ENCODE results near the gene KCTD13. TPM values are rescaled to one million over a fixed set of nuclear protein-coding genes. Genes with fewer than 3 reads are reported as not detected.
"Not testable (repeated sequence)": the region's sequence is repeated elsewhere in the genome, so short reads cannot be mapped to it uniquely, and the experiment has no call there.

KCTD13 gene
- total RNA-seq, 1 donor from 2014 or later: 18.3 TPM

DNA sequence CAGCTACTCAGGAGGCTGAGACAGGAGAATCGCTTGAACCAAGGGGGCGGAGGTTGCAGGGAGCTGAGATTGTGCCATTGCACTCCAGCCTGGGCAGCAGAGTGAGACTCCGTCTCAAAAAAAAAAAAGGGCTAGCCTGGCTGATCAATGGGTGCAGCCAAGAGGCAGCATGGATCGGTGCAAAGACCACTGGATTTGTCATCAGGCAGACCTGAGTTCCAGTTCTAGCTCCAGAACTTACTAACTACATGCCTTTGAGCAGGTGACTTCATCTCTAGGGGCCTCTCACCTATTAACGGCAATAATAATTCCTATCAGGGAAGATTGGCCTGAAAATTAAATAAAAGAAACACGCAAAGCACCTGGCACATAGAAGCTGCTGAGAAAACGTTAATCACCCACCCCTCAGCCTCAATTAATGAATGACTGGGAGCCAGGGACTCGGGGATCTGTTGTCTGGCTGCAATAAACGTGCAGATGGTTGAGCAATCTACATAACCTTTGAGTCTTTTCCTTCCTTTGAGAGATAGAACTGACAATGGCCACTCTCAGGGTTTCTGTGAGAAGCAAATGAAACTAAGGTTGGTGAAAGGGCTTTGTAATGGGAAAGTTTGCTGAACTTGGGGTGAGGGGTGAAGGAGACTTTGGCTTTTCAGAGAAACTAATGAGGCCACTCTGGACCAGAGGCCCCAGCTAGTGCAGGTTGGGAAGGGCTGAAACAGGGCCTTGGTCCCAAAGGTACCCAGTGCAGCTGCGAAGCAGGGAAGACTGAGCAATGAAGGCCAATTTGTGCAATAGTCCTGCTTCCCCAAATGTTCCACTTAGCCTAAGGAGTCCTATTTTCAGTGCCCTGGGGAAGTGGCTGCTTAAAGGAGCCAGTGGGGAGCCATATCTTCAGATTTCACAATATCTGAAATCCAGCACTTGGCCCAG, 34.2 kb downstream of the KCTD13 start:
- DNase-seq (ENCODE audit: low spot score in 2 of 2) (no peak), FAIRE-seq (no peak)

DNA sequence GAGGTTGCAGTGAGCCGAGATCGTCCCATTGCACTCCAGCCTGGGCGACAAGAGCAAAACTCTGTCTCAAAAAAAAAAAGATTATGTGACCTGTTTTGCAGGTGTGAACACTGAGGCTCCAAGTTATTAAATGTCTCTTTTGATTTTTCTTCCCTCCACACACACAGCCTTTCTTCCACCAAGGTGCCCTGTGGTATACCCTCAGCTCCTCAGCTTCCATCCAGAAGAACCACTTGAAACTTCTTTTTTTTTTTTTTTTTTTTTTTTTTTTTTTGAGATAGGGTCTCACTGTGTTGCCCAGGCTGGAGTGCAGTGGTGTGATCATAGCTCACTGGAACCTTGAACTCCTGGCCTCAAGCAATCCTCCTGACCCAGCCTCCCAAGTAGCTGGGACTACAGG, 36.7 kb downstream of the KCTD13 start:
- not testable (repeated sequence) for DNase-seq (ENCODE audit: low spot score in 2 of 2); FAIRE-seq

DNA sequence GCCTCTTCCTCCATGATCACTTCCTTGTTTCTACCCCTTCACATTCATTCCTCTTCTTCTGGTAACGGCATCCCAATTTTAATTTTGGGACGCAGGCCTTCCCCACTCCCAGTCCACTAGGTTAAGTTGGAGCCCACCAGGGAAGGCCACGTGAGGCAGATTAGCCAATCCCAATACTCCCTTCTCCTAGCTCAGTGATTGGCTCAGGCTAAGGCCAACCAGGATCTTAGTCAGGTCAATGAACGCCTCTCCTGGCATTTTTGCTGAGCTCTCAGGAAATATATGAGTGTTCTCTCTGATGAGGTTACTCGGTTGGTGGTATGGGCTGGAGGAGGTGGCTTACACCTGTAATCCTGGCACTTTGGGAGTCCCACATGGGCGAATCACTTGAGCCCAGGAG, 42.0 kb downstream of the KCTD13 start:
- no peak for FAIRE-seq
- DNase-seq (ENCODE audit: low spot score in 2 of 2): no peak

DNA sequence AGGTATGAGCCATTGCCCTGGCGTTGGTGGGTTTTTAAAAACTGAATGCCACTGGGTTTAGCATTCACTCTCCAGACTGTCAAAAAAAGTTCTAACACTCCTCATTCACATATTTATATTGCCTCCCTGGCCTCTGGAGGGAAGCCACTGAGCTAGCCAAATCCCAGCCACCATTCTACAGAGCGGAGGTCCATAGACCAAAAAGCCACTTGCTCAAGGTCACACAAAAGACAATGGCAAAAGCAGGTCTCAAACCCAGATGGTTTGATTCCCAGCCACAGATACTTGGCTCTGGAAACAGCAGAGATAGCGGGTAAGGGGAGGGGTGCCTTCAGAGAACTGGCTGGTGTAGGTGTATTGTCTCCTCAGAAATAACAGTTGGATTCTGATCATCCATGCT, 45.0 kb downstream of the KCTD13 start:
- DNase-seq (ENCODE audit: low spot score in 2 of 2) (no peak), FAIRE-seq (no peak)

DNA sequence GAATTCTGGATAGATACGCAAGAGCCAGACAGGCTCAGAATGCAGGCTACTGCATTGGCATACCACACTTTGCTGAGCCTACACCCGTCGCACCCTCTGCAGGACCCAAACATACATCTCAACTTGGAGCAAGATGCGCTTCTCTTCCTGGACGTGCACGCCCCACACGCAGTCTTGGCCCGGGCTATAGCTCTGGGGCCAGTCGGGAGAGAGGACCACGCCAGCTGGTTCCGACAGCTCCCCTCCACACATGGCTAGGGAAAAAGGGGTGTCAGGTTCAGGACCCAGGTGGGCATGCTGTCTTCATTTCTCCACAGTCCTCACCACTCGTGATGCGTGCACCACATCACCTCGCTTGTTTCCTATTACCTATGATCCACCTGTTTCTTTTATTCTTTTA, 47.9 kb downstream of the KCTD13 start:
- no peak for DNase-seq (ENCODE audit: low spot score in 2 of 2)
- FAIRE-seq: no peak

DNA sequence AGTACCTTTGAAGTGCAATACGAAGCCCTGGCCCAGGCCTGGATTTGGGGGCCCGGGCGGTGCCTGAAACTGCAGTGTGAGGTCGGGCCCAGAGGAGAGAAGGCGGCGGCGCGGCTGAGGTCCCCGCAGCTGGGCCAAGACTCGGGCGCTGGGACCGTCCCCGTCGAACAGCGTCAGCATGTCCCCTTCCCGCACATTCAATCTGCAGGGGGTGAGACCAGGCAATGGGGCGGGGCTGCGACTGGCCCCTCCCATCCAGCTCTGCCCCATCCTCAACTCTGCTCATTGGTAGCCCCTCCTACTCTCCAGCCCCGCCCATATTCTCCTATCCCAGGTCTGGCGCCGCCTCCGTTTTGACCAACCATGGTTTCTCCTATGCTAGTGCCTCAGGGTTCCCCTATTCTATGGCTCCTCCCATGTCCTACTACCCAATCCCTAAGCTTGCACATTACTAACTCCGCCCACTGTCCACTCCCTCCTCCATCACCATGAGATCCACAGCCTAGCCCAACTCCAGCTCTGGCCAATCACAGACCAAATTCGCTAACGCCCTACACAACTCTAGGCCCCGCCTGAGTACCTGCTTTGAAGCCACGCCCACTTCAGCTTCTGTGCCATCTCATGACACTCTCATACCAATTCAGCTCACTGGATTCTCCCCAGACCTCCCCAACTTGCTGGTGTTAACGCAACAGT, 48.6 kb downstream of the KCTD13 start:
- DNase-seq (ENCODE audit: low spot score in 2 of 2) (peak in 1 of 2 donors; percentile 57), FAIRE-seq (no peak)

DNA sequence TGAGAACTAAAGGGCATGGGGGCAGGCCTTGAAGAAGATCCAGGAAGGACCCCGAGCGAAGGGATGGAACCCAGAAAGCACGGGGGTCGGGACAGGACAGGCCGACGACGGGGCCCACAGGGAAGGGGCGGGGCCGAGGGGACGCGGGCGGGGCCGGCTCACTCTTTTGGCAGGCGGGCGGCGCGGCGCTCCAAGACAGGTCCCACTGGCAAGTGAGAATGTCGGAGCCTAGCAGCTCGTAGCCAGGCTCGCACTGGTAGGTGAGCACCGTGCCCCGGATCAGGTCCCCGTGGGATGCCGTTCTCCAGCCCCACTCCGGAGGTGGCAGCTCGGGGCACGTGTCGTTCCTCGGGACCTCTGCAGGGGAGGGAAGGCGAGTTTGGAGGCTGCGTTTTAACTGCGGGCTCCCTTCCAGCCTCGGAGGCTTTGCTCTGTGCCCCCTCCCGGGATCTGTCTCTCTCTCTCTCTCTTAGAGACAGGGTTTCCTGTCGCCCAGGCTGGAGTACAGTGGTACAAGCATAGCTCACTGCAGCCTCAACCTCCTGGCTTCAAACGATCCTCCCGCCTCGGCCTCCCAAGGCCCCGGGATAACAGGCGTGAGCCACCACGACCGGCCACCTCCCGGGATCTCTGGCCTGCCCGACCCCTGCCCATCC, 49.3 kb downstream of the KCTD13 start:
- FAIRE-seq (no peak), DNase-seq (ENCODE audit: low spot score in 2 of 2) (no peak)

DNA sequence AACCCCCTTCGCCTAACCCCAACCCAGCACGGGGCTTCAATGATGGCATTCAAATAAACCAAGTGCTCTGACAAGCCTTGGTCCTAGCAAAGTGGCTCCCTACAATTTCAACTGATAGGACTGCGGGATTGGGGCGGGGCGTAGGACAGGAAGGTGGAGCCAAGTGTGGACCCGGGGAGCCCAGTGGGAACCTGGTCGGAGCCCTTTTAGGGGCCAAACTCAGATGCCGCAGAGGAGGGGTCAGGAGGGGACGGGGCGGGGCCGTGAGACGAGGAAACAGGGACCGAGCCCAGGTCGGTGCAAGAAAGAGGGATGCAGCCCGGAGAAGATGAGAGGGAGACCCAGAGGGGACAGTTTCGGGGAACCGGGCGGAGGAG, 49.8 kb downstream of the KCTD13 start:
- DNase-seq (ENCODE audit: low spot score in 2 of 2) (no peak), FAIRE-seq (no peak)

DNA sequence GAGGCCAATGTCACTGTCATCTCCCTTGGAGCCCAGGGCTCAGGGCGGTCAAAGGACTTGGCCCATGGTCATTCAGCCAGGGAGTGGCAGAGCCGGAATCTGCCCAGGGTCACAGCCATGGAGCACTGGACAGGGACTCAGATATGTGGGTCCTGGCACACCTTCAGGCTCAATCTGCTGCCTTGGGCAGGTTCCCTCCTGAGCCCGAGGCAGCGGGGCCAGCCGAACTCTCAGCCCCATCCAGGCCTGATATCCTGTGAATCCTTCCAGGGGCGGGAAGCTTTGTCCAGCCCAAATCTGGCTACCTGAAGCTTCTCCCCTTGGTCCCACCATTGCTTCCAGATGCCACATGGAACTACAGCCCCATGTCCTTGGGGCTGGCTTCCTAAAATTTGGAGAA, 50.8 kb downstream of the KCTD13 start:
- DNase-seq (ENCODE audit: low spot score in 2 of 2) (no peak), FAIRE-seq (no peak)

DNA sequence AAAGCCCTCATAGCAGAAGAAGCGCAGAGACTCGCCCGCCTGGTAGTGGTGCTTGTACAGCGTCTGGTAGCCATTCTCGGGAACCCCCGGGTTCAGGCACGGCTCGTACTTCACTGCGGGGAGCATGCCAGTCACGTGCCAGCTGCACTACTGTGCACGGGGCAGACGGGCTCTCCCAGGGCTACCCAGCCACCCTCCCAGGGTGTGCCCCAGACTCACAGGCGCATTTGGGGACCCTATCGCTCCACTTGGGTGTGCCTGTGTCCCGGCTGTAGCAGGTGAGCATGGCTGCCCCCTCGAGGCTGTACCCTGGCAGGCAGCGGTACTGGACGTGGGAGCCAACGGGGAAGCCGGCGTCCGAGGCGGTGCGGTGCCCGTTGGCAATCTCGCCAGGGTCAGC, 52.7 kb downstream of the KCTD13 start:
- FAIRE-seq (no peak), DNase-seq (ENCODE audit: low spot score in 2 of 2) (no peak)

DNA sequence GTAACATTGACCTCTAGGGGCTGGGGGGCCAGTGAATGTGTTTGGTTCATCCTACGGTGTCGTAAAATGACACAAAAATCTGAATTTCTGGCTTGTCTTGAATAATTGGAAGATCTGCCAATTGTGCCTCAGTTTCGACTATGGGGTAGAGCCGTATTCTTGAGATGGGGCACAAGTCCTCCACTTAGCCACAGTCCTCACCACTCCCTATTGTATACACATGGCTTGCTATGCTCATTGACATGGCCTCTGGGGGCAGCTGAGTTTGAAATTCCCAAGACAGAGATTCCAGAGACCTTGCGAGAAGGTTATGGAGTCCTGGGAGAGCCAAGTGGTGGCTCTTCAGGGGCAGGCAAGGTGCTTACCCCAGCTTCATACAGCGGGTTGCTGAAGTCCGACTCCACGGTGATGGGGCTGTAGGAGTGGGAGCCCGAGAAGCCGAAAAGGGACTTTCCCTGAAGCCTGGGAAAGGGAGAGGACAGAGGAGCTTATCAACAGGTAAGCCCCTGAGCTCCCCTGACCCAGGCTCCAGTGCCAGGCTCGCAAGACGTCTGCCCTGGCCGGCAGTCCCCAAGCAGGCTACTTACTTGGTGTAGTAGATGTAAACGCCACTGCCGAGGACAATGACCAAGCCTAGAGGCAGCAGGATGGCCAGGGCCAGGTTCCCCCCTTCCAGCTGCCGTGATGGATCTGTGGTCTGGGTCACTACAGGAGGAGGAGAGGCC, 54.0 kb downstream of the KCTD13 start:
- FAIRE-seq: no peak

DNA sequence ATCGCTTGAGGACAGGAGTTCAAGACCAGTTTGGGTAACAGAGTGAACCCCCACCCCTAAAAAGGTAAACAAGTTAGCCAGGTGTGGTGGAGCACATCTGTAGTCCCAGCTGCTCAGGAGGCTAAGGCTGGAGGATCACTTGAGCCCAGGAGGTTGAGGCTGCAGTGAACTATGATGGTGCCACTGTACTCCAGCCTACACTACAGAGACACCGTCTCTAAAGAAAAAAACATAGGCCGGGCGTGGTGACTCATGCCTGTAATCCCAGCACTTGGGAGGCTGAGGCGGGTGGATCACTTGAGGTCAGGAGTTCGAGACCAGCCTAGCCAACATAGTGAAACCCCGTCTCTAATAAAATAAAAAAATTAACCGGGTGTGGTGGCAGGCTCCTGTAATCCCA, 57.0 kb downstream of the KCTD13 start:
- FAIRE-seq; DNase-seq (ENCODE audit: low spot score in 2 of 2): not testable (repeated sequence)

More for the DNA sequence above, 54.0 kb downstream of the KCTD13 start:
- no peak for DNase-seq (ENCODE audit: low spot score in 2 of 2)

DNA sequence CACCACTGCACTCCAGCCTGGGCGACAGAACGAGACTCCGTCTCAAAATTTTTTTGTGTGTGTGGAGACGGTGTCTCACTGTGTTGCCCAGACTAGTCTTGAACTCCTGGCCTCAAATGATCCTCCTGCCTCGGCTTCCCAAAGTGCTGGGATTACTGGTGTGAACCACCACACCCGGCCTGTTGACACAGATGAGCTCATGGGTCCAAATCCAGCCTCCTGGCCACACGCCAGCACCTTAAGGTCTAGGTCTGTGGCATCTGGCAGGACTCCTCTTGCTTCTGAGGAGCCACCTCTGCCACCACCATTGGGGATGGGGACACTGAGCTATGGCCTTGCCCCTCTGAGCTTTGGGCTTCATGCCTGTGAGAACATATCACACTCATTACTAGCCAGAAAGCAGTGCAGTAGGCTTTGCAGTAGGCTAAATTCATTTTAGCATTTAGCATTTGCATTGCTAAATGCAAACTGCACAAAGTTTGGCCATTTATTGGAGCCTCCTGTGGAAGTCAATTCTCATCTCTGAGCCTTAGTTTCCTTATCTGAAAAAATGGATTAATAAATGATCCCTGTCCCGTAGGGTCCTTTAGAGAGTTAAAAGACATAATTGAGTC, 57.5 kb downstream of the KCTD13 start:
- FAIRE-seq (no peak), DNase-seq (ENCODE audit: low spot score in 2 of 2) (no peak)

DNA sequence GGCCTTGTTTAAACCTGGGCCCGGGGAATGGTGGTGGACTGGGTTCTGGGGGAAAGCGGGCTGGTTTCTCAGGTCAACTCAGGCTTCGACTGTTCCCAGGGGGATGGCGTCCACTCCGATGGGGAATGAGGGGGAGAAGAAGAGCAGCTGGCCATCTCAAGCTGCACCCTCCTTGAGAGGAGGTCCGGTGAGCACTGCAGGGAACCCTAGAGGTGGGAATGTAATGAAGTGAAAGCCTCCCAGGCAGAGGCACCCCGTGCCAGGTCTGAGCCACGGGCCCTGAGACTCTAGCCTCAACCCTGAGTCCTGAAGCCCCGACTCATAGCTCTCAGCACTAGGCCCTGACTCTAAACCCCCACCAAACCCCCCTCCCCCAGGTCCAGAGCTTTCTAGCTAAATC, 61.8 kb downstream of the KCTD13 start:
- DNase-seq (ENCODE audit: low spot score in 2 of 2): no peak
- FAIRE-seq: no peak

DNA sequence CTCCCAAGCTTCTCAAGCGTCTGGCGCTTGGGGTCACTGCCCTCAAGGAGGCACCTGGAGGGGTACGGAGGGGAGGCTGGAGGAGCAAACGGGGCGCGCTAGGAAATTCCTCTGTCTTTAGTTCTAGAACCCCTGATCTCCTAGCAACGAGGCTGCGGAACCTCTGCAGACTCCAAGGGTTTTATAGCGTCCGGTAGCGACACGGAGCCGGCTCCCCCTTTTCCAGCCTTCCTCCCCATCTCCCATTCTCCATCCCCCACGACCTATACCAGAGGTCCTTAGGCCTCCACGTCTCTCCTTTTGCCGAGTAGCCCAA, 62.4 kb downstream of the KCTD13 start:
- no peak for FAIRE-seq
- DNase-seq (ENCODE audit: low spot score in 2 of 2): no peak

DNA sequence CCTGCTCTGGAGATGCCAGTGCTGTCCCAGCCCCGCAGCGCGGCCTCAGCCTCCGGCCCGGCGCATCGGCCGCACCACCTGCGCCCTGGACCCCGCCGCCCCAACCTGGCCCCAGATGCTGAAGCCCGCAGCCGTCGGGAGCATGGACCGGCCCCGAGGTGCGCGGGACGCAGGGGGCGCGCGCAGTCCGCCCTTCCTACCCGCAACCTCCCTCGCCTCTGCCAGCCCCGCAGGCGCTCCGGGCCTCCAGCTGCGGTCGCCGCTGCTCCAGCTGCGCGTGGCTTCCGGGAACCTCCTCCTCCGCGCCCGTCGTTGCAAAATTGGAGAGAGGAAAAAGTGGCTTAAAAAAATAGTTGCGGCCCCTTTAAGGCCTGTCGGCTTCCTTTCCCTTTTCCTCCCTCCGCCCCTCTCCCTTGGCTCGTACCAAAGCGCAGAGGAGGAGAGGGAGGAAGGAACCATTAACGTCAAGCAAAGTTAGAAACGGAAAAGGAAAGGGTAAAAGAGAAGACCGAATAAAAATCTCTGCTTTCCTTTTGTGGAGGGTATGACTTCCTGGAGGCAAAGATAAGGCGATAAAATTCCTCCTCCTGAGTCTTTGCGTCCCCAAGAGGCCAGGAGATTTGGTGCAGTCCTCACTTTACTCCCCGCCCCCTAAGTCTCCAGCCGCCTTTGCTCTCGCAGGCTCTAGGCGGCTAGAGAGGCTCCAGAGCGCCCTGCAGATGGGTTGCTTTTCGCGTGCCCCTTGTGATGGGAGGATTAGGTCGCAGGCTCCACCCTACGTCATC, 63.0 kb downstream of the KCTD13 start, which contains the start of gene CDIPT:
TSS of gene CDIPT (minus strand) at position 343 of the 785 bp plus-strand sequence. CDS start 369 bp downstream, outside the sequence.
- FAIRE-seq (no peak), DNase-seq (ENCODE audit: low spot score in 2 of 2) (peak; percentile 89 to 91)

DNA sequence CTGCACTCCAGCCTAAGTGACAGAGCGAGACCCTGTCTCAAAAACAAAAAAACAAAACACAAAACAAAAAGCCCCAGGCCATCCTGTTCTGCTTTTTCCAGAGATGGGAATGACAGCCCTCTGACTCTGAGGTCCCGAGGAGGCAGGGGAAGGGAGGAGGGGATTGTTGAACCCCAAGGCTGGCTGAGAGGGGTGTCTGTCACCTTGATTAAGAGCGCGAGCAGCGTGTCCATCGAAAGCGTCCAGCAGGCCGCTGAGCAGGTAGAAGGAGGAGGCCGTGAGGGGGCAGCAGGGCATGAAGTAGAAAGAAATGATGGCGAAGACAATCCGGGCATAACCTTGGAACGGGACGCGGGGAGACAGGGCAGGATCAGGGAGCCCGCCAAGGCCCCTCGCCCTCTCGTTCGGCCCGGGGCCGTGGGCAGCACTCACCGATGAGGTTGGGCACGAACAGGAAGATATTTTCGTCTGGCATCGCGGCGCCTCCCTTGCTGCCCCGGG, 63.6 kb downstream of the KCTD13 start:
- DNase-seq (ENCODE audit: low spot score in 2 of 2): no peak
- FAIRE-seq: no peak

DNA sequence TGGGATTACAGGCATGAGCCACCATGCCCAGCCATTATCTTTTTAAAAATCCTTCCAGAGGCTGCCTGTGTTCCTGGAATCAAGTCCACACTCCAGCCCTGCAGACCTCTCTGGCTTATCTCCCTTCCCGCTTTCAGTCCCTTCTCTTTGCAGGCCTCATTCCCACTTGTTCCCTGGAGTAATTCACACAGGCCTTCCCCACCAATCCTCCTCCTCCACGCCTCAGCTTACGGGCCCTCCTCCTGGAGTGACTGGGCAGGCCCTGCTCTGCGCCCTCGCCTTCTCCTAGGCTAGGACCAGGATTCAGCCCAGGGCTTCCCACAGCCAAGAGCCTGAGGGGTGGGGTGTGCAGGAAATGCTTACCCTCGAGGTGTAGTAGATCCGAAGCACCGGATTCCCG, 65.8 kb downstream of the KCTD13 start:
- no peak for FAIRE-seq
- no peak for DNase-seq (ENCODE audit: low spot score in 2 of 2)

DNA sequence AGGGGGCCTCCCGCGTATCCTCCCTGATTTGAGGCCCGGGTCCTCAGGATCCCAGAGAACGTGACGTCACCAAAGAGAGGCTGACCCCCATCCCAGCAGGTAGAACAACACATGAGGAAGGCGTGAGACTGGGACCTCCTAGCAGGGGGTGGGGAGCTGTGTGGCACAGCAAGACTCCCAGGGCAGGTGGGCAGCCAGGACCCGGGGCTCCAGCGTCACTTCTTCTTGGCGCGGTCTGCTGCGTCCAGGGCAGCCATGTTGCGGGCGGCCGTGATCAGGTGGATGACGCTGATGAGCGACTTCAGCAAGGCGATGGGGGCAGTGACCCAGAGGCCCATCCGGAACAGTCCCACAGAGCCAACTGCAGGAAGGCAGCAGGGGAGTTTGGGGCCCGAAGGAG, 67.1 kb downstream of the KCTD13 start:
- DNase-seq (ENCODE audit: low spot score in 2 of 2): no peak
- FAIRE-seq: no peak
